ENCODE results near the gene TGFBRAP1.
"Not testable (repeated sequence)": the region's sequence is repeated elsewhere in the genome, so short reads cannot be mapped to it uniquely, and the experiment has no call there.

TGFBRAP1 gene

DNA sequence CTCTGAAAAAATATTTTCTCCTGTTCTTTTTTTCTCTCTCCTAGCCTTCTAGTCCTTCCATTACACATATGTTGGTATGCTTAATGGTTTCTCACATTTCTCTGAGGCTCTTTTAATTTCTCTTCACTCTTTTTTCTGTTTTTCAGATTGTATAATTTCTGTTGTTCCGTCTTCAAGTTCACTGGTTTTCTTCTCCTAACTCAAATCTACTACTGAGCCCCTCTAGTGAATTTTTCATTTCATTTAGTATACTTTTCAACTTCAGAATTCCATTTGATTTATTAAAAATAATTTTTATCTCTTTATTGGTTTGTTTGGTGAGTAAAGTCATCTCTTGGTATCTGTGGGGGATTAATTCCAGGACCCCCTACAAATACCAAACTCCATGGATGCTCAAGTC lies 27.6 kb upstream of the TGFBRAP1 start:
- DNase-seq, result no peak

DNA sequence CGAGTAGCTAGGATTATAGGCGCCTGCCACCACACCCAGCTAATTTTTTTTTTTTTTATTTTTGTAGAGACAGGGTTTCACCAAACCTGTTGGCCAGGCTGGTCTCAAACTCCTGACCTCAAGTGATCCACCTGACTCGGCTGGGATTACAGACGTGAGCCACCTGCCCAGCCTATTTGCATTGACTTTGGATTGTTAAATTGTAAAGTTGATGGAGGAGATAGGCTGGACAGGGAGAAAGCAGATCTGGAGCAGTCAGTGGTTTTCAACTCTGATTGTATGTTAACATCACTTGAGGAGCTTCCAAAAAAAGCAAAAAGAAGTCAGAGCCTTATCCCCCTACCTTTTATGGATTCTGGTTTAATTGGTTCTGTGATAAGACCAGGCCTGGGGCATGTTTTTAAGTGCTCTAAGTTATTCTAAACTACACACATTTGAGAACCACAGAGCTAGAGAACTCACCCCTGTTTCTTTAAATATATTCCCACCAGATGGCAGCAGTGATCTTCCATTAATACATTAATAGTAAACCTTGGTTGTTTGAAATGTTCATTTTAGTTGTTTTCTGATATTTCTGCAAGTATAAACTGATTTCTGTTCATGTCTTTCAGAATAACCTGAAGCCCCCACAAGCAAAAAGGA lies 15.3 kb upstream of the TGFBRAP1 start:
- peak in 2 of 6 experiments; percentile 48 to 52 for DNase-seq

DNA sequence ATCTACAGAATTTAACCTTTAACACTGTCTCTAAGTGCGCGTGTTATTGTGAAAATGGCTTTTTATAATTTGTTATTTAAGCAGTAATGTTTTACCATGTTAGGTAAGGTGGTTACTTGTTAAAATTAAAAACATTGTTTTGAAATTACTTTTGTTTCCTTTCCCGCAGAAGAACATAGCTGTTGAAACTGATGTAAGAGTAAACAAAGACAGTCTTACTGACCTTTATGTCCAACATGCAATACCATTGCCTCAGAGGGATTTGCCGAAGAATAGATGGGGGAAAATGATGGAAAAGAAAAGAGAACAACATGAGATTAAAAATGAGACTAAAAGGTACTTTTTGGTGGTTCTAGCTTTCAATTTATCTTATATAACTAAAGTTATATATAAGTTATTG lies 9.9 kb upstream of the TGFBRAP1 start:
- DNase-seq, result no peak

DNA sequence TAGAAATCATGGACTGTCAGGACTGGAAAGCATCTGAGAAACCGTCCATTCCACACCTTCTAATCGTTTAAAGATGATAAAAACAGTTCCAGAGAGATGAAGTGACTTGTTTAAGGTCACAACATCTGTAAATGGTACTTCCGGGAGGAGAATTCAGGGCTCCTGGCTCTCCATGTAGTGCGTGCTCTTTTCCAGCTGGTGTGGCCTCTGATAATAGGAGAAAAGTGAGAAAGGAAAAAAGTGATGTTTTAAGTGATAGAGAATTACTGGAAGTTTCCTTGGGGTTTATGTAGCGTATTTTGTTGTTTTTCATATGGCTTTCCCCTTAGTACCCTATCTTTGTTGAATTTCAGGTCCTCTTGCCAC lies 8.5 kb upstream of the TGFBRAP1 start:
- peak in 1 of 6 experiments; percentile 31 for DNase-seq

DNA sequence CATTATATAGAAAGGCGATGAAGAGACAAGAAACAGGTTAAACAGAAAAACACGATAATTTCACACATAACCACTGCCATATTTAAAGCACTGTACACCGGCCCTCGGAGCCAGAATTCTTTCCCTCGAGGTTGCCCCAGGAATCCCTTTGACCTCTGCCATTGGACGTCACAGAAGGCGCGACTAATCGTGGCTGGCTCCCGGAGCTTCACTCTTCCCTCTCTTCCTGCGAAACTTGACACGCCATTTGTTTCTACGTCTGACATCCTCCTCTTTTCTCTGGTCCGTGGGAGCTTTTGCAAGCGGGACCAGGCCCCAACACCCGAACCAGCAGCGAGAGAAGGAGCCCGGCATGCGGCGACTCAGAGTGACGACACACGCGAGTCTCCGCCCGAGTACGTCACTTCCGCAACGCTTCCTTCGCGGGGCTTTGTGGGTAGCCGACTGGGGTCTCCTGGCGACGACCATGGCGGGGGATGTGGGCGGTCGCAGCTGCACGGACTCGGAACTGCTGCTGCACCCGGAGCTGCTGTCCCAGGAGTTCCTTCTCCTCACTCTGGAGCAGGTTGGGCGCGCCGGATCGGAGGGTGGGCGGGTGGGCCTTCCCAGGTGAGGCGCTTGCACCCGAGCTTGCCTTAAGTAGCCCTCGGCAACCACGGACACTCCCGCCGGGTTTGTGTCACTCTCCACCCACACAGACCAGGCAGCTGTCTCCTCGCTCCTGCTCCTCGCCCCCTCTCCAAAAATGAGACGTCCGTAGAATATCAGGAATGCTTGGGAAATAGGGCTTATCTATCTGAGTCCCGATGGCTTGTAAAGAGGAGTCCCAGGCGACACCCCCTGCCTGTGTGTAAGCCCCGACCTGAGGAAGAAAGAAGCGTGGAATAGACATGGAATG lies 7.8 kb upstream of the TGFBRAP1 start, which contains the start of gene C2orf49:
Gene C2orf49 (plus strand): TSS at position 419 of the 898 bp plus-strand sequence. CDS start 48 bp downstream, at position 467.
- DNase-seq, result peak; percentile 84 to 99 (median 88)

DNA sequence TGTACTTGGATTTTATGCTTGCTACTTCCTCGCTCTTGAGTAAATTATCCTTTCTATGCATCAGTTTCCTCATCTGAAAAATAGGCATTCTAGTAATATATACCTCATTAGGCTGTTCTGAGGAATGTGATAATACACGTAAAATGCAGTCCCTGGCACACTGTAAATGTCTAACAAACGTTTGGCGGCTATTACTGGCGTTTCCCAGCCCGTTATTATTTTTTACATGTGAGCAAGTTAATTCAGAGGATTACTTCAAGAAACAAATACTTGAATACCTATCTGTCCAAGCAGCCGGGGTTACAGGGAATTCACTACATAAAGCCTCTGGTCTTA lies 7.2 kb upstream of the TGFBRAP1 start:
- DNase-seq, result no peak

DNA sequence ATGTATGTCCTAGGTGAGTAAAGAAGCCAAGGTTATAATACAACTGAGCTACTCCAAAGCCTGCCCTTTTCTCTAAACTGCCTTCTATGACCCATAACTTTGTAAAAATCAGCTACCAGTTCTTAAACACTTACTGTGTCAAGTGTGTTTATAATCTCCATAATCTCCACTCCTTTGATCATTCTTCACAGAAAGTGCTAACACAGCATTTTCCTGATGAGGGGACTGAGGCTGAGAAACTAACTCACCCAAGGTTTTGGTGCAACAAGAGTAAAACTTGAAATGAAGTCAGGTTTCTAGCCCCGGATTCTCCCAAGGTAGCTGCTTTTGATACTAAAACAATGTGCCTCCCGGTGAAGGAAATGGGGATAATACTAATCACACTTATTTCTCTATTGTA lies 5.9 kb upstream of the TGFBRAP1 start:
- DNase-seq, result no peak

DNA sequence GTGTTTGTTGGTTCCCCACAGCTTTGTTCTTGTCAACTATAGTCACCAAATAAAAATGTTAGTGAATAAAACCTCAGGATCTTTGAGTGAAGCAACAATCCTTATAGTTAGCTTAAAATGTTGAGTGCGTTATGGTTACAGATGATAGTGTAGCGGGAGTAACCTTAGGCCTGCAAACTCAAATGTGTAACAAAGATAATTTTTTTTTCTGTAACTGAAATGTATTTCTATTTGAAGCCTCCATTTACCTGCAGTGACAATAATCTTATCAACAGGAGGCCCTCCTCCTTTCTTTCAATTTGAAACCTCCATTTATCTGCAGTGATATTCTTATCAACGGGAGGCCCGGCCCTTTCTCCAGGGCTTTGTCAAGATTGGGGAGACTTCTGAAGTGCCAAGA lies 4.7 kb upstream of the TGFBRAP1 start:
- no peak for DNase-seq

DNA sequence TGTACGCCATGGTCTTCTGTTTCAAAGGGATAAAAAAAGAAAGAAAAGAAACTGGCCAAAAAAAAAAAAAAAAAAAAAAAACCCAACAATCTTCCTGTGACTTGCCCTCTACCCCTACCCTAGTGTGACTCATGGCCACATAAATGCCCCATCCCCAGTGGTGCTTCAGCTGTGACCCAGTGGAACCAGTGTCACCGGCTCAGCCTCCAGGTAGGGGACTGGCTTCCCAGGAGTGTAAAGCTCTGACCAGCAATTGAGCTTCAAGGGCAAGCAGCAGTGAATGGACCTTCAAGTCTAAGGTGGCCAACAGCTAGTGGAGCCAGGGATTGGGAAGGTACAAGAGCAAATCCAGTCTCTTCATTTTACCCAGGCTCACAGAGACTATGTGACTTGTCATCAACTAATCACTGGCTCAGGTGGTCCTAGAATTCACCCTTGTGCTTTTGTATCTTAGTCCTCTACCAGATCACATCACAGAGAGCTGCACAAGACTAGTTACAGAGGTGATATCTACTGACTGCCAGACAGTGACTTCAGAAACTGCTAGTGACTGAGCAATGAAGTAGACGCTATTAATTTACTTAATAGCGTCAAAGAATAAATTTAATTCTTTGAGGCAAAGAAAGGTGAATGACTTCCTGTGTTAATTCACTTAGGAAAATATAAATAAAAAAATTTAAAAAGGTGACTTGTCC lies 1.3 kb upstream of the TGFBRAP1 start:
- no peak for DNase-seq

DNA sequence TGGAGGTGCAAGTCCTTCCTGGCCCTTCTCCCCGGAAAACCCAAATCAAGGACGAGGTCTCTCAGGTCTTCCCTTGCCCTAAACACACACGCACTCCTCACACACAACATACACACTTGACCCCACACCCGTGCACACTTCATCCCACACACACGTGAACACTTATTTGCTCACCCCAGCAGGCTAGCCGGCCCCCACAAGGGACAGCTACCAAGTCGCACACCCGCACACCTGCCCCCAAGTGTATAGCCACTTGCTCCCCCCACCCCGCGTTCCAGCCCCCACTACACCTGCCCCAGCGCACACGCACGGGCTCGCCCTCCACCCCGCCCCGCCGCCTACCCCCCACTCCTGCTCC lies 359 bp downstream of the TGFBRAP1 start:
- DNase-seq, result peak in 2 of 6 experiments; percentile 44 to 45

DNA sequence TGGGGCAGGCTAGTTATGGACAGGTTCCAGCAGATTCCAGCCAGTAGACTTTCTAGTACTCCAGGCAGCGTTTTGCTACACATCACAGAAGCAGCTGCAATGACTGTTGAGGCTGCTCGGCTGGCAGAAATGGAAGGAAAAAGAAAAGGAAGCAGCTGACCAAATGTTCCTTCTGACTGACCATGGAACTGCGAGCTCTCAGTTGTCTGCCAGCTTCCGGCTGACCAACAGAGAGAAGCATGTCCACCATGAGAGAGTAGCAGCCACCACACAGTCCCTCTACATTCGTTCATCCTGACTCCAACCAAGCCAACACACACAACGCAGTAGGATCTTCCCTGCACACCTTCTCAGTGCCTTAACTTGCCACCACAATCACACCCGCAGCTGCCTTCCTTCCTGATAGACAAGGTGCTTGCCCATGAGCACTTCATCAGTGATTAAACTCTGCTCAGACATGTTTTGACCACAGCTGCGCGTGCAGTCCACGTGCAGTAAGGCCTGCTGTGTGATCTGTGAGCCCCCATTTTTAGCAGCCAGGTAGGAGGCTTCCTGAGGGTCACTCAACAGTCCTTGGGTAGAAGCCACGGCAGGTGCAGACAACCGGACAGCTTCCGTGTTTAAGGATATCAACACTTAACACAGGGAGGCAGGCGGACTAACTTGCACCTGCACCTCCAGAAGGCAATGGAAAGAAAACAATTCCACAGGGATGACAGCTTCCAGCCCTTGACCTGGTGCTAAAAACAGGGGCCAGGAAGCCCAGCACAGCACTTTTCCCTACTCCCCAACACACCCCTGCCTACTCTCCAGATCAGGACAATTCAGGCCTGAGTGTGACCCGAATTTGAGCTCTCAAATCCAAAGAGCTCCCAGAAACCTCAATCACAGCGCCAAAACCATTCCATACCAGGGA lies 996 bp downstream of the TGFBRAP1 start:
- peak in 2 of 6 experiments; percentile 9 to 37 for DNase-seq

DNA sequence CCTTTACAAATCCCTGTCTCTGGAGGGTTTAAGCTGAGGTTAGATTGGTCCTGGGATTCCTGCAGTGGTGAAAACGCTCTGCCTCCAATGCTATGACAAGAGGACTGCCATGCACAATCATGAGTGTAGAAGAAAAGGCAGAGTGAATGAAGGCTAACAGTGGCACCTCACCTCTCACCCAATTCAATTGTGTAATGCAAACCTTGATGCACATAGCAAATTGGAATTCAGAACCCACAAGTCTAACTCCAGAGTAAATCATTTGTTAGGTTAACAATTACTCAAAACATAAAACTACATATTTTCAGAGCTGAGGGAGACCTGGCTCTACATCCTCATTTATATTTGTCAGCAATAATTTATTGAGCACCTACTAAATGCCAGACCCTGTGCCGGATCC lies 1.8 kb downstream of the TGFBRAP1 start:
- no peak for DNase-seq

DNA sequence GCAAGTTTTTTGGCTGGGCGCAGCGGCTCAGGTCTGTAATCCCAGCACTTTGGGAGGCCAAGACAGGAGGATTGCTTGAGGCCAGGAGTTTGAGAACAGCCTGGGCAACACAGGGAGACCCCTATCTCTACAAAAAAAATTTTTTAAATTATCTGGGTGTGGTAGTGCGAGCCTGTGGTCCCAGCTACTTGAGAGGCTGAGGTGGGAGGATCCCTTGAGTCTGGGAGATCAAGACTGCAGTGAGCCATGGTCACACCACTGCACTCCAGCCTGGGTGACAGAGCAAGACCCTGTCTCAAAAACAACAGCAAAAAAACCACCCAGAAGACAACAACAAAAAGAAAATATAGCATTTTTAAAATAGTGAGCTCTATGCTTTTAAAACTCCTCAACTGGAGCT lies 2.3 kb downstream of the TGFBRAP1 start:
- not testable (repeated sequence) for DNase-seq

DNA sequence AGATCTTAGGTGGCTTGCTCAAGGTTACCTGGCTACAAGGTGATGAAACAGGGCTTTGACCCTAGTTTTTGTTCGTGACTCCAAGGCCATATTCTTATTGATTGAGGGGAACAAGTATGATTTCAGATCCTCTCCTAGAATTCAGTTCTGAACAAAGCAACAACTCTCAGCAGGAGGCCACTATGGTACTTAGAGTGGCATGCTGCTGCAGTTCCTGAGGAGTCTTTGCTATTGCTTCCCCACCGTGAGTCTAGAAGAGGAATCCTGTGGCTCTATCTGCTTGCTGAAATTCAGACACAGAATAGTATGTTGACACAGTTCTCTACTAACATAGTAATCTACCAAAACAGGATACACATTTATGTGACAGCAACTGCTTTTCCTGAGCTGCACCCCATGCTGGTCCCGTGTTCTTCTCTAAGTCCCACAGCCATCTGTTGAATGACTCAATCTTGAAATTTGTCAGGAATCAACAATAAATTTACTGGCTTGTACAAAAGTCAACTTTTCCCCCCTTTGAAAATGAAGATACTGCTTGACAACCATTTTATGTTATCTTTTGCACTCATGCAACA lies 4.1 kb downstream of the TGFBRAP1 start:
- DNase-seq, result no peak

DNA sequence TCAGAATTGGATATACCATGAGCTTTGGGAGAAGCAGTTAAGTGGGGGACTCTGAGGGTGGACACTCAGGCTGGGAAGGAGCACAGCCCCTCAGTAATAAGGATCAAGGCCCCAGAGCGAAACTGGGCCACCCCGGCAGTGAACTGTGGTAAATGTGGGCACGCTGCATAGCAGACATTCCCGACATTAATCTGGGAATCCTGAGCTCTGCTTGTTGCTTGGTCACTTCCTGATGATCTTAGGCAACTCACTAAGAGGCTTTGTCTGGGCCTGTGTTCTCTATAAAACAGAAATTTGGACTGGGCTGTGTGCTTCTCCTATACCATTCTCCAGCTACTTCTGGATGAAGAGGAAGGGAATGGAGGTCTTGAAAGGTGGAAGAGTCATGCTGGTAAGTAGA lies 4.8 kb downstream of the TGFBRAP1 start:
- no peak for DNase-seq

DNA sequence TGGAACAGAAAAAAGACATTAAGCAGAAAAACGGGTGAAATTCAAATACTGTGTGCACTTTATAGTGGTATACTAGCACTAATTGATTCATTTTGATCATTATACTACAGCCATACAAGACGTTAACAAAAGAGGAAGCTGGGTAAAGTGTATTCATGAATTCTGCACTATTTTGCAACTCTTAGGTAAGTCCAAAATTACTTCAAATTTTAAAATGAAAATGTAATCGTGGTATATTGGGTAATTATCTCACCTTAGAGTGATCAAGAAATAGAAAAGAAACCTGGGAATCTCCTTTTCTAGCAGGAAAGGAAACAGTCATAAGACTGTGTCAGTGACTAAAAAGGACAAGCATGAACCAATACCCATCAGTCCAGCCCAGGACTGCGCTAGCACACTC lies 5.4 kb downstream of the TGFBRAP1 start:
- DNase-seq, result no peak

DNA sequence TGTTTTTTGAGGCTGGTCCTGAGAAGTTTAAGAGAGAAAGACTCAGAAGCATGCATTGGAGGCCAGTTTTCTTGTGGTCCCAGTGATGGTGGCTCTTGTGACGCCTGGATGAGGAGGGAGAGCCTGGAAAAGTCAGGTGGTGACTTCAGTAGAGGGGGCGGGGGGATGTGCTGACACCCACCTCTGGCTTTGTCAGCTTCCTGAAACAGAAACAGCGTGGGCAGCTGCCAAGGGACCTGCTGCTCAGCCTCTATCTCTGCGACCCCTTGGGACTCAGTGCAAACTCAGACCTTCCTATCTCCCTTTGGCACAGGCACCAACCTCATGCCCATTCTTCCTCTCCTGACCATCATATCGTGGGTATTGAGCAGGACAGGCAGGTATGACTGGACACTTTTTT lies 6.4 kb downstream of the TGFBRAP1 start:
- DNase-seq, result no peak

DNA sequence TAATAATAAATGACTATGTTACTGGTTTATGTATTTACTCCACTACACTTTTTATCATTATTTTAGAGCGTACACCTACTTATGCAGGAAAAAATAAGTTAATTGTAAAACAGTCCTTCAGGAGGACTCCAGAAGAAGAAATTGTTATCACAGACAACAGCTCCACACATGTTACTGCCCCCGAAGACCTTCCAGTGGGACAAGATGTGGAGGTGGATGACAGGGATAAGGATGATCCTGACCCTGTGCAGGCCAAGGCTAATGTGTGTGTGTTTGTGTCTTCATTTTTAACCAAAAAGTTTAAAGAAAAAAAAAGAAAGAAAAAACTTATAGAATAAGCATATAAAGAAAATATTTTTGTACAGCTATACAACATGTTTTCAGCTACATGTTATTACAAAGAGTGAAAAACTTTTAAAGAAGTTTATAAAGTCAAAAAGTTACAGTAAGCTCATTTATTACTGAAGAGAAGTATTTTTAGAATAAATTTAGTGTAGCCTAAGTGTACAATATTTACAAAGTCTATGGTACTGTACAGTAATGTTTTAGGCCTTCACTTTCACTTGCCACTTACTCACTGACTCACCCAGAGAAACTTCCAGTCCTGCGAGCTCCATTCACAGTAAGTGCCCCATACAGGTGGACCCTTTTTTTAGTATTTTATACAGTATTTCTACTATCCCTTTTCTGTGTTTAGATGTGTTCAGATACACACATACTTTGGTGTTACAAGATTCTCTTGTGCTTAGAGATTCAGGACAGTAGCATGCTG lies 7.5 kb downstream of the TGFBRAP1 start:
- no peak for DNase-seq

DNA sequence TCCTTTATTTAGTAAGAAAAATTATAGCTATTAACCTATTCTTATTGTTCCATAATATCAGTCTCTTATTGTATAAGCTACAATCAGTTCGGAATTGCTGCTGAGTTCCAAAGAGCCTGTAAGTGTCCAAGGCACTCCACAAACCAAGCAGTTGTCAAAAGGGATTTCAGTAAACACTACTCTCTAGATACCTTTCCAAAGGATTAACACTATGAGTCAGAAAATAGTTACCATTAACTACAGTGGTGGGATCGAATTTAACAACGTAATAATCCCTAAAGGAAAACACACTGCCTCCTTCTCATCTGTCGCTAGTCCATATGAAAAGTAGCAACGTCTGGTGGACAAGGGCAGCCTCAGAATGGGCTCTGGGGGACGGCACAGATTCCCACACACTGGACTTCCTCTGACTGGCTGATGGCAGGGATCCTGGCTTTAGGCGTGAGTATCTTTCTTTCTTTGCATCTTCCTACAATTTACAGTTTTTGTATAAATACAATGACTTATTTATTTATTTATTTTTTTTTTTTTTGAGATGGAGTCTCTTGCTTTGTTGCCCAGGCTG lies 8.8 kb downstream of the TGFBRAP1 start:
- no peak for DNase-seq

DNA sequence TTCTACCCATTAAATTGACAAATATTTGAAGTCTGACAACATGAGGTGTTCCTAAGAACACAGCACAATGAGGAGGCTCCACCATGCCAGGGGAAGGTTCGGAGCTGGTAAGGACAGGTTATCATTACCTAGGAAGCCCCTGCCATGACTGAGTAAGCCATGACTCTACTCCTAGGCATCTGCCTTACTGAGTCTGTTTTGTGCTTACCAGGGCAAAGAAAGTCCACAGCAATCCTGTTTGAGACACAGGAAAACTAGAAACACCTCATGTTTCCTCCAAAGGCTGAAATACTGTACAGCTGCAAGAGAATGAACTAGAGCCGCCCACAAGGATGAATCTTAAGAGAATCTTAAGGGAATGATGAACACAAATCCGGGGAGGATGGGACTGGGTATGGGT lies 11.6 kb downstream of the TGFBRAP1 start:
- no peak for DNase-seq

DNA sequence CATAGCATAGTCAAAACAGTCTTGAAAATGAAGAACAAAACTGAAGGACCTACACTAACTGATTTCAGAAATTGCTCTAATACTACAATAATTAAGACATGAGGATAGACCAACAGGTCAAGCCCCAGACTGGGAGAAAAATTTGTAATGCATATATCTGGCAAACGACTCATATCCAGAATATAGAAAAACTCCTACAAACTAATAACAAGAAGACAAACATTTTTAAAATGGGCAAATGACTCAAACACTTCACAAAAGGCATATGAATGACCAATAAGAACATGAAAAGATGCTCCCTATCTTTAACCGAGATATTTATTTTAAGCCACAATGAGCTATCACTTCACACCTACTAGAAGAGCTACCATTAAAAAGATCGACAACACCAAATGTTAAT lies 14.2 kb downstream of the TGFBRAP1 start:
- DNase-seq, result no peak
